ENCODE measurements around the gene HBB. TPM values are rescaled to one million over a fixed set of nuclear protein-coding genes. Genes with fewer than 3 reads are reported as not detected.
"Not testable (repeated sequence)": the region's sequence is repeated elsewhere in the genome, so short reads cannot be mapped to it uniquely, and the experiment has no call there.

Gene HBB
- total RNA-seq, 1 donor from 2014 or later: 140 TPM

GRCh38 chr11:5249807-5250396 lies 23.0 kb upstream of the HBB start, which contains the start of gene HBG1:
TSS of gene HBG1 (minus strand) at chr11:5249857. CDS start at chr11:5249804, 53 bp downstream.
- intact Hi-C loops (cut with DNase I); ATAC-seq; DNase-seq (ENCODE audit: missing footprints): not testable (repeated sequence)

GRCh38 chr11:5248498-5248897 lies 21.6 kb upstream of the HBB start:
- DNase-seq (ENCODE audit: missing footprints); ATAC-seq; intact Hi-C loops (cut with DNase I): not testable (repeated sequence)

DNA sequence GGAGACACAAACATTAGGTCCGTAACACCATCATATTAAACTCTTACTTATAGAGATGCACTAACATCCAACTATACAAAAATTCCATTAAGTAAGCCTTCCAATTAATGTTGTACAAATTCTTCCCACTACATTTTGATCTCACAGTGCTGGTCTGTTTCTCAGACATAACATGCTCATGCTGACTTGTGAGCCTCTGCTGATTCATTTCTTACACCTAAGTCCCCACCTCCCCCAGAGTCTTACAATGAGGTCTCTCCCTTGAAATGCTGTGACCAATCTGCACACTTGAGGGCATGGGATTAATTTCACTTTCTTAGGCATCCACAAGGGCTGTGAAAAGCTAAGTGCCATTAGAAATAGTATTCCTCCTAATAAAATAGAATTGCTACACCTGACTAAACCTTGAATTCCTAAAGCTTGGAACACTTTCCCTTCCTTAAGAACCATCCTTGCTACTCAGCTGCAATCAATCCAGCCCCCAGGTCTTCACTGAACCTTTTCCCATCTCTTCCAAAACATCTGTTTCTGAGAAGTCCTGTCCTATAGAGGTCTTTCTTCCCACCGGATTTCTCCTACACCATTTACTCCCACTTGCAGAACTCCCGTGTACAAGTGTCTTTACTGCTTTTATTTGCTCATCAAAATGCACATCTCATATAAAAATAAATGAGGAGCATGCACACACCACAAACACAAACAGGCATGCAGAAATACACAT lies 20.8 kb upstream of the HBB start:
- intact Hi-C loops (cut with DNase I): no loop called here
- no peak for ATAC-seq

GRCh38 chr11:5246772-5247471 lies 20.1 kb upstream of the HBB start:
- ATAC-seq: no peak
- intact Hi-C loops (cut with DNase I): no loop called here
- no peak for DNase-seq (ENCODE audit: missing footprints)

More for the DNA sequence above, 20.8 kb upstream of the HBB start:
- no peak for DNase-seq (ENCODE audit: missing footprints)

DNA sequence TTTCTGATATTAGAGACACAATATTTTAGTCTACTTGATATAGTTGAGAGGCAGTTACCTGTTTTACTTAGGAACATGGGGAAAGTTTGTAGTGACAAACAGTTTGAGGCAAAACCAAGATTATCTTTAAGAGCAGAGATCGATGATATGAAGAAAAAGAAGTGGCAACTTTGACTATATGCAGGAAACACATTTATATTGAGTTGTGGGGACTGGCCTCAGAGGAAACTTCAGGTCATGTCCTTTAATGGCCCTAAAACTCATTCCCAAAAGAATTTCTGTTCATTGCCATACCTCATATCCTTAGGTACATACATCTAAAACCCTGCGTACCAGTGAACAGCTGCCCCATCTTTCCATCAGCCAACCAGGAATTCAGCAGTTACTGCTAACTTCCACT lies 18.3 kb upstream of the HBB start:
- no peak for ATAC-seq
- intact Hi-C loops (cut with DNase I): no loop called here
- no peak for DNase-seq (ENCODE audit: missing footprints)

- DNase-seq (ENCODE audit: missing footprints): no peak
- intact Hi-C loops (cut with DNase I): no loop called here
- ATAC-seq: no peak
These were observed 16.9 kb upstream of the HBB start for GRCh38 chr11:5243816-5244180.

- no peak for DNase-seq (ENCODE audit: missing footprints)
- ATAC-seq: no peak
- intact Hi-C loops (cut with DNase I): no loop called here
These were observed 16.3 kb upstream of the HBB start for GRCh38 chr11:5242933-5243815.

GRCh38 chr11:5242208-5242607 lies 15.3 kb upstream of the HBB start:
- intact Hi-C loops (cut with DNase I): no loop called here
- DNase-seq (ENCODE audit: missing footprints) (no peak), ATAC-seq (no peak)

GRCh38 chr11:5241458-5241857 lies 14.6 kb upstream of the HBB start:
- intact Hi-C loops (cut with DNase I): no loop called here
- ATAC-seq: no peak
- DNase-seq (ENCODE audit: missing footprints): no peak

- DNase-seq (ENCODE audit: missing footprints) (no peak), ATAC-seq (no peak)
- intact Hi-C loops (cut with DNase I): no loop called here
These were observed 13.6 kb upstream of the HBB start for GRCh38 chr11:5240458-5240857.

- intact Hi-C loops (cut with DNase I): no loop called here
- no peak for DNase-seq (ENCODE audit: missing footprints)
- no peak for ATAC-seq
These were observed 13.2 kb upstream of the HBB start for GRCh38 chr11:5240056-5240455.

DNA sequence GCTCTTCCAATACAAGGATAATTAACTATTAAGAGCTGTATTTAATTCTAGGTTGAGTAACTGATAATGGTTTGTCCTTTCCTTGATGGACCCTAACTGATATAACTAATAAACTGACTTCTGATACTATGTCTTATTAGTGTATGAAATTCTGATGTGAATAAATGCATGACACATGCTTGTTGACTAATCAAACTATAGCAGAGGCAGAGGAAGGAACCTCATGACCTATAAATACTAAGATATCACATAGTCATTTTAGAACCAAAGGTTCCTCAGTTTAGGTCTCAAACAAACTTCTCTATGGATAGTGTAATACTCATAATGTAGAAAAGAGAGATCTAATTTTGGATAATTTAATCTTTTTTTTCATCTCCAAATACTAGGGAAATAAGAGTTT lies 12.2 kb upstream of the HBB start:
- DNase-seq (ENCODE audit: missing footprints) (no peak), ATAC-seq (no peak)
- intact Hi-C loops (cut with DNase I): no loop called here

- DNase-seq (ENCODE audit: missing footprints) (no peak), ATAC-seq (no peak)
- intact Hi-C loops (cut with DNase I): no loop called here
These were observed 11.6 kb upstream of the HBB start for GRCh38 chr11:5238486-5238885.

GRCh38 chr11:5237420-5237819 lies 10.5 kb upstream of the HBB start:
- no peak for DNase-seq (ENCODE audit: missing footprints)
- ATAC-seq: no peak

GRCh38 chr11:5235364-5236095 lies 8.7 kb upstream of the HBB start:
- intact Hi-C loops (cut with DNase I): no loop called here
- DNase-seq (ENCODE audit: missing footprints): no peak
- no peak for ATAC-seq

More at GRCh38 chr11:5237420-5237819, 10.5 kb upstream of the HBB start:
- intact Hi-C loops (cut with DNase I): no loop called here

DNA sequence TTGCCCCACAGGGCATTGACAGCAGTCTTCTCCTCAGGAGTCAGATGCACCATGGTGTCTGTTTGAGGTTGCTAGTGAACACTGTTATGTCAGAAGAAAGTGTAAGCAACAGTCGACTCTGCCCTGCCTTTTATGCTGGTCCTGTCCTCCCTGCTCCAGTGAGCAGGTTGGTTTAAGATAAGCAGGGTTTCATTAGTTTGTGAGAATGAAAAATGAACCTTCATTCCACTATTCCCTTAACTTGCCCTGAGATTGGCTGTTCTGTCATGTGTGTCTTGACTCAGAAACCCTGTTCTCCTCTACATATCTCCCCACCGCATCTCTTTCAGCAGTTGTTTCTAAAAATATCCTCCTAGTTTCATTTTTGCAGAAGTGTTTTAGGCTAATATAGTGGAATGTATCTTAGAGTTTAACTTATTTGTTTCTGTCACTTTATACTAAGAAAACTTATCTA lies 7.5 kb upstream of the HBB start, which contains the start of gene HBD:
TSS of gene HBD (minus strand) at position 103 of the 454 bp plus-strand sequence. CDS start at position 53, 50 bp downstream.
- intact Hi-C loops (cut with DNase I): no loop called here
- ATAC-seq (no peak), DNase-seq (ENCODE audit: missing footprints) (no peak)

DNA sequence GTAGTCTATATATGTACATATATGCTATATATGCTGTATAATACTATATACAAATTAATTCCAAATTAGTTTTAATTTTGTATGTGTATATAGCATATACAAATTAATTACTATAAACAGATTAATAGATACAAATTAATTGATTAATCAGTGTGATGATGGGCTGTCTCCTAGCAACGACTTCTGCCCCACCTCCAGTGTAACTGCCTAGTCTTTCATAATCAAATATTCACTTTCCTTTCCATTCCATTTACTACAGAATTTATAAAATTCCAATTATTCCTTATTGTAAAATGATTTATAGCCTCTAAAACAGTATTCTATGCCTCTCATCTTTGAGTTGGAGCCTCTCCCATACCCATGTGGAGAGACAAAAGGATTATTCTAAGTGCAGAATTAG lies 6.4 kb upstream of the HBB start:
- intact Hi-C loops (cut with DNase I): no loop called here
- no peak for DNase-seq (ENCODE audit: missing footprints)
- ATAC-seq: no peak

DNA sequence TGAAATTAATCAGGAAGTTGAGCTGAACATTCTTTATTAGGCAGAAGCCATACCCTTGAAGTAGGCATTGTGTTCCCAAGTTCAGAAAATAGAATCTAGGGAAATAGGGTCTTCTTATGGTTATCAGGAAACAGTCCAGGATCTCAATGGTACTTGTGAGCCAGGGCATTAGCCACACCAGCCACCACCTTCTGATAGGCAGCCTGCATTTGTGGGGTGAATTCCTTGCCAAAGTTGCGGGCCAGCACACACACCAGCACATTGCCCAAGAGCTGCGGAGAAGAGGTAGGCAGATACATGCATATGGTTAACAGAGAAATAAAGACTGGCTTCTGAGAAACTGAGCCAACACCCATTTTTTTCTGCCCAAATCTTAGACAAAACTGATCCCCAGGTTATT lies 6.0 kb upstream of the HBB start:
- DNase-seq (ENCODE audit: missing footprints) (no peak), ATAC-seq (no peak)
- intact Hi-C loops (cut with DNase I): no loop called here

All from Right ventricle myocardium inferior (tissue), 1 donor.